RWPE2 (cell line): Measurements from ENCODE around the gene CARMIL3.
"Not testable (repeated sequence)": the region's sequence is repeated elsewhere in the genome, so short reads cannot be mapped to it uniquely, and the experiment has no call there.

Source experiments
- ATAC-seq: fragments of 200-7000 bp; cut with Tn5 transposase; 3 replicates; pipeline ENCODE4 v1.9.1; 2021; ENCODE audit warnings: low read depth
- DNase-seq: peaks from one replicate; pipeline ENCODE4 v3.0.0-alpha.2; 2020; ENCODE audit warnings: low spot score
- H3K27ac ChIP-seq: fragments of 450-650 bp; 2 replicates; pipeline ENCODE4 v1.5.1; 2017; ENCODE audit warnings: mild to moderate bottlenecking; ENCODE audit not compliant: poor library complexity, severe bottlenecking
- H3K27me3 ChIP-seq: fragments of 250-450 bp; sonication (Bioruptor Pico); 2 replicates; pipeline ENCODE4 v1.5.1; 2021; ENCODE audit warnings: mild to moderate bottlenecking, moderate library complexity; ENCODE audit not compliant: insufficient read depth, poor library complexity, severe bottlenecking
- H3K36me3 ChIP-seq: fragments of 250-450 bp; sonication (Bioruptor Pico); 2 replicates; pipeline ENCODE4 v1.5.1; 2020; ENCODE audit warnings: low read depth, mild to moderate bottlenecking, moderate library complexity
- H3K4me1 ChIP-seq: fragments of 250-450 bp; sonication (Bioruptor Pico); 2 replicates; pipeline ENCODE4 v1.5.1; 2021; ENCODE audit warnings: mild to moderate bottlenecking, moderate library complexity; ENCODE audit not compliant: insufficient read depth, poor library complexity, severe bottlenecking
- H3K4me3 ChIP-seq: fragments of 250-450 bp; sonication (Bioruptor Pico); 2 replicates; pipeline ENCODE4 v1.5.1; 2021; ENCODE audit warnings: mild to moderate bottlenecking, moderate library complexity; ENCODE audit not compliant: severe bottlenecking
- H3K9me3 ChIP-seq: fragments of 250-450 bp; sonication (Bioruptor Pico); 2 replicates; pipeline ENCODE4 v1.5.1; 2021; ENCODE audit warnings: mild to moderate bottlenecking, moderate library complexity; ENCODE audit not compliant: severe bottlenecking
- TF ChIP-seq, protein P1 (sequence below): fragments of 450-650 bp; IDR thresholded peaks from one replicate; pipeline ENCODE4 v1.5.1; 2017; ENCODE audit warnings: mild to moderate bottlenecking, moderate library complexity; ENCODE audit not compliant: poor library complexity, severe bottlenecking

CARMIL3 gene

DNA sequence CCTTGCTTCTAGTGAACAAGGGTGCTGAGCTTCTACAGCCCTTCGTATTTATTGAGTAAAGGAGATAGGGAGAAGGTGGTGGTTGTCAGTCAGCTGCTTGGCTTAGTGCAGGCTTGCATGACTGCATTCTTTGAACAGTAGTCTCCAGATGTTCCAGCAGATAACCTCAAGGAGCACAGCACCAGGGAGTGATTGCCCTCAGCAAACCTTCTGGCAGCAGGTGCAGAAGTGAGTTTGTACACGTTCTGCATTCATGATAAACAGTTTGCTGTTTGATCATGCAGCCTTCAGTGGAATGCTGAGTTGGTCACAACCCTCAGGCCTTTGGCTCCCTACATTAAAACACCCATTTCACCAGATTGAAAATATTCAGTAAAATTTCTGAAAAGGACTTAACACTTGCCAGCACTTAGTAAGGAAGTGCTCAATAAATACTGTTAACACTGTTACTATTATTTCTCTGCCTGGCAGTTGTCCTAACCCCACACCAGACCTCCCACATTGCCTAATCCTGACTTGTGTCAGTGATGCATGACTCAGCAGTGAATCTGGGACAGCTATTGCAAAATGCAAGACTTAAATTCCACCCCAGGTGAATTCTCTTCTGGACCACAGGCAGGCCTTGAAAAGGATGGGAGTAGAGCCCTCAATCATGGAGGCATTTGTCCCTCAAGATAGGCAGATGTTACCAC lies 18.9 kb upstream of the CARMIL3 start:
- no peaks in the 10 kb centered on the region for H3K27me3 ChIP-seq
- no peak overlapping the region for H3K27ac ChIP-seq
- H3K4me3 ChIP-seq: no peak overlapping the region
- DNase-seq (no peak), ATAC-seq (peak; percentile 19; the same call in 2 of the 3 replicates)
- H3K4me1 ChIP-seq: peaks cover 4% of the 10 kb centered on the region
- no peaks in the 10 kb centered on the region for H3K36me3 ChIP-seq
- peaks cover 2% of the 10 kb centered on the region for H3K9me3 ChIP-seq
- TF ChIP-seq, protein P1, sequence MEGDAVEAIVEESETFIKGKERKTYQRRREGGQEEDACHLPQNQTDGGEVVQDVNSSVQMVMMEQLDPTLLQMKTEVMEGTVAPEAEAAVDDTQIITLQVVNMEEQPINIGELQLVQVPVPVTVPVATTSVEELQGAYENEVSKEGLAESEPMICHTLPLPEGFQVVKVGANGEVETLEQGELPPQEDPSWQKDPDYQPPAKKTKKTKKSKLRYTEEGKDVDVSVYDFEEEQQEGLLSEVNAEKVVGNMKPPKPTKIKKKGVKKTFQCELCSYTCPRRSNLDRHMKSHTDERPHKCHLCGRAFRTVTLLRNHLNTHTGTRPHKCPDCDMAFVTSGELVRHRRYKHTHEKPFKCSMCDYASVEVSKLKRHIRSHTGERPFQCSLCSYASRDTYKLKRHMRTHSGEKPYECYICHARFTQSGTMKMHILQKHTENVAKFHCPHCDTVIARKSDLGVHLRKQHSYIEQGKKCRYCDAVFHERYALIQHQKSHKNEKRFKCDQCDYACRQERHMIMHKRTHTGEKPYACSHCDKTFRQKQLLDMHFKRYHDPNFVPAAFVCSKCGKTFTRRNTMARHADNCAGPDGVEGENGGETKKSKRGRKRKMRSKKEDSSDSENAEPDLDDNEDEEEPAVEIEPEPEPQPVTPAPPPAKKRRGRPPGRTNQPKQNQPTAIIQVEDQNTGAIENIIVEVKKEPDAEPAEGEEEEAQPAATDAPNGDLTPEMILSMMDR: no peak

DNA sequence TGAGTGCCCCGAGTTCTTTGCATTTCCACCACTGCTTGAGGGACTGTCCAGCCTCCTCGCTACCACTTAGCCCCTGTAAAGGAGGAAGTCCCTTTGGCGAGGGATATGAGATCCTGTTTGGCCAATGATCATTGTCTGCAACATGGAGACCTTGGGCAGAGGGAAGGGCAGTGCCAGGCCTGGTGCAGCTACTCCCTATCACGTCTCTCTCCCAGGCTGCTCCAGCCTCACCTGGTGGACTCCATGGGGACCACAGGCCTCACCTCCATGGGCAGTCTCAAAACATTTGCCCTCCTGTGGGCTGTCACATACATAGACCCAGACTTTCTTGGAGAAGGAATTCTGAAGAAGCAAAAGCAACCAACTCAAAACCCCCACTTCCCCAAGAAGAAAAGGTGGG lies 16.0 kb upstream of the CARMIL3 start:
- not testable (repeated sequence) for H3K9me3 ChIP-seq, H3K4me1 ChIP-seq, H3K27me3 ChIP-seq, H3K36me3 ChIP-seq, DNase-seq
- ATAC-seq: peak; percentile 37
- peak overlapping the region; percentile 40 for H3K4me3 ChIP-seq
- H3K27ac ChIP-seq: peak overlapping the region; percentile 22

DNA sequence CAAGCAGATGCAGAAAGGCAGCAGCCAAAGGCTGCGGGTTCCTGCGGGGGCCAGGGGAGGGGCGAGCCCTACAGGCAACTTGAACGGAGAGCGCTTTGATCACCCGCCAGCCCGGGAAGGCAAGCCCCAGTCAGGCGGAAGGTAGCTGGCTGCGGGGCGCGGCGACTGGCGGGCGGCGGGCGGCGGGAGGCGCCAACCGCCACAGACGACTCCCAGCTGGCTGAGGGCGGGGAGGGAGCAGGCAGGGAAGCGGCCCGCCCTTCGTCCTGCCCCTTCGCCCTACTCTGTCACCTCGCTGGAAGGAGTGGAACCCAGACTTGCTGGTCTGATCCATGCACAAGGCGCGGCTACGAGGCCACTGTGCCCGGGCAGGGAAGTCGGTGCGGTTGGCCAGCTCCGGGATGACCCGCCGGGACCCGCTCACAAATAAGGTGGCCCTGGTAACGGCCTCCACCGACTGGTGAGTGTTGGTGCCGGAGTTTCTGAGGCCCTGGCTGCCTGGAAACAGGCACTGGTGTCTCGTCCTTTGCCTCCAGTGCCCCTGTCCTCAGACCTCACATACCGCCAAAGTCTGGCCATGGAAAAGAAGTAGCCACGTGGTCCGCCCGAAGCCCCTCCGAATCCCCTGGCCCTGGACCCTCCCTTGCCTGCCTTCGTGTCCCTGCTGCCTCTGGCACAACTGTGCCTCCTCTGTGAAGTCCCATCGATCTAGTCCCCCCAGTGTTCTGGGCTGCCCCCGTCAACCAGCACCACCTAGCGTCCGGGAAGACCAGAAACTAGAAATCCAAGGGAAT lies 15.4 kb upstream of the CARMIL3 start:
- Histone ChIP-seq H3K36me3 (no peaks in the 10 kb centered on the region), H3K27ac (peak overlapping the region; percentile 22), H3K4me3 (peak overlapping the region; percentile 40), H3K4me1 (peaks cover 4% of the 10 kb centered on the region), H3K9me3 (peaks cover 2% of the 10 kb centered on the region), H3K27me3 (no peaks in the 10 kb centered on the region)
- ATAC-seq (peak; percentile 89), DNase-seq (peak; percentile 83)
- TF ChIP-seq, protein P1: peak; percentile 92

DNA sequence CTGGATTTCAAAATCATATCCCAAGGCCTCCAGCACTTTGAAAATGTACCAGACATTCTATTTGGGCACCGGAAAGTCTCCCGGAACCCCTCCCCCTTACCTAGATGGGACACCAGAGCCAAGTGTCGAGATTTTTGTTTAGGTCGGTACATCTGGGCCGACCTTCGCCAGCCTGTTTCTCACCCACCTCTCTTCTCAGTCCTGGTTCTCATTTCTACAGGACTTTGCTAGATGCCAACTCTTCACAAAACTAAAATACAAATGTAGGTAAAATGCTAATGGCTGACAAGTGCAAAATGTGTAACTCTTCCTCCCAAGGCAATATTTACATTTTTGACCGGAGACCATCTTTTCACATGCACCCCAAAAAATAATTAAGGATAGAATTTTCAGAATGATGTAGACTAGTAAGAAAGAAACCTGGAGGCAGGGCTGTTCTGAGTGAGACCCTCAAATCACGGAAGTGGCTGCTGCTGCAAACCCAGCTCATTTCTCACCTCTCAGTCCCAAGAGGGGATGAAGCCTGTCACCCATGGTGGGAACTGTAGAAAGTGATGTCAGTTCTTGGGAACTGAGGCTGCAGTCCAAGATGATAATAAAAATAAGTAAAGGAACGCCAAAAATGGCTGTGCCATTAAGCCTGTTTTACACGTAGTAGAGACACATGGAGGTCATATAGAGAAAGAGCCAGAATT lies 14.7 kb upstream of the CARMIL3 start:
- ATAC-seq, H3K9me3 ChIP-seq, H3K27ac ChIP-seq, DNase-seq, H3K4me1 ChIP-seq, H3K27me3 ChIP-seq, H3K36me3 ChIP-seq: not testable (repeated sequence)
- TF ChIP-seq, protein P1: peak; percentile 68
- H3K4me3 ChIP-seq: peak overlapping the region; percentile 40

DNA sequence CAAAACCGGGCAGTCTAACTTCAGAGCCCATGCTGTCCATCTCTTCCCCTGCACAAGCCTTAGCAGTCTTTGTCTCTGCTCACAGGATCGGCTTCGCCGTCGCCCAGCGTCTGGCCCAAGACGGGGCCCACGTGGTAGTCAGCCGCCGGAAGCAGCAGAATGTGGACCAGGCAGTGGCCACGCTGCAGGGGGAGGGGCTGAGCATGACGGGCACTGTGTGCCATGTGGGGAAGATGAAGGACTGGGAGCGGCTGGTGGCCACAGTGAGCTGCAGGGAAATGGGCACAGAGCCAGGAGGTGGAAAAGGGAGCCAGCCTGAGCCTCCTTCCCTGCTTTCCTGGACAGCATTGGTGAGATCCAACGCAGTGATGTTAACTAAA lies 14.2 kb upstream of the CARMIL3 start:
- ATAC-seq: no peak
- no peak for DNase-seq
- H3K9me3 ChIP-seq: no peaks in the 10 kb centered on the region

More for the DNA sequence above, 14.2 kb upstream of the CARMIL3 start:
- Histone ChIP-seq H3K4me3 (no peak overlapping the region), H3K27ac (no peak overlapping the region), H3K4me1 (peaks cover 4% of the 10 kb centered on the region), H3K27me3 (no peaks in the 10 kb centered on the region), H3K36me3 (no peaks in the 10 kb centered on the region)
- TF ChIP-seq, protein P1: no peak
